GM19099 (cell line): ENCODE data around the gene CADM2.

Experiments used
- POLR2A ChIP-seq: IDR thresholded peaks from 3 replicates; pipeline ENCODE4 v1.6.1; 2011; ENCODE audit warnings: low read depth; ENCODE audit not compliant: insufficient read length; ENCODE audit errors: extremely low read depth

CADM2 gene

GRCh38 chr3:85681906-85682305 lies 723.1 kb downstream of the CADM2 start:
- no peak for TF ChIP-seq POLR2A

GRCh38 chr3:85691196-85691595 lies 732.4 kb downstream of the CADM2 start:
- TF ChIP-seq POLR2A = no peak

DNA sequence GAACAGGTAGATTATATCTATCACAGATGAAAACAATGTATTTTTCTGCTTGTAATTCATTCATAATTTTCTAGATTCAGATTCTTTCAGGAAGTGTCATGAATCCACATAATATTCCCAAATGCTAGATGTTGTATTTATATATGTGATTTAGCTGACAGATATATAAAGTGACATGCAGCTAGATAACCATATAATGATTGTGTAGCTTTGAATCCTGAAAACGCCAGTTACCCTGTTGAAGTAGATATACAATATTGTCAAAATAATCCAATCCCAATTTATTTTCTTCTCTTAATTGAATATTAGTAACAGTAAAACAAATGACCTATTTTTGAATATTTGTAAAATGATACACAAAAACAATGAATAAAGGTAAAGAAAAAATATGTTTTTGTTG lies 738.4 kb downstream of the CADM2 start:
- TF ChIP-seq POLR2A = no peak

- no peak for TF ChIP-seq POLR2A
These were observed 747.3 kb downstream of the CADM2 start for GRCh38 chr3:85706130-85706529.

- TF ChIP-seq POLR2A = no peak
These were observed 750.6 kb downstream of the CADM2 start for GRCh38 chr3:85709346-85709892.

- no peak for TF ChIP-seq POLR2A
These were observed 751.7 kb downstream of the CADM2 start for GRCh38 chr3:85710490-85710889.

DNA sequence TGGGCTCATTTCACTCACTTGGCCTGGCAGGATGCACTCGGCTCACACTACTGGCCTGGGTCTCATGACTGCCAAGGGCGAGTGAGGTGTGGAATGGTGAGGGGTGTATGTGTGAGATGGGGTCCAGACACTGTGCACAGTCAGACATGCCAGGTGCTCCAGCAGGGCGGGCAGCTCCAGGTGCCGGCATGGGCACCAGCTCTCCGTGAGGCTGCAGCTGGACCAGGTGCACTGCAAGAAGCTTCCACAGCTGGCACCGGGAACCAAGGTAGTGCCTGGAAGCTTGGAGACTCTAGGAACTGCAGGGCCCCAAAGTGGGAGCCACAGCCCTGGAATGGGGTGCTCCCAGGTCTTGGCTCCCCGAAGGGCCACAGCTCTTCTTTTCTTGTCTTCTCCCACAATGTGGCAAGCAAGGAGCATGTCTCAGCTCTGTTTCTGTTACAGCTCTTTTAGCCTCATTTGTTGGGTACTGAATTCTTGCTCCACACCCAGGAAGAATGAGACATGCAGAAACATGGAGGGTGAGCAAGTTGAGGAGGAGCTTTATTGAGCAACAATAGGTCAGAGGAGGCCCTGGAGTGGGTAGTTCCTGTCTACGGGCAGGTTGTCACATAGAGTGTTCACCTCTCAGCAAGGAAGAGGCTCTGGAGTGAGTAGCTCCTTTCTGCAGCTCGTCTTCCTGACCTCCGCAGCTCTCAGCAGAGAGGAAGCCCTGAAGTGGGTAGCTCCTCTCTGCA lies 762.8 kb downstream of the CADM2 start:
- TF ChIP-seq POLR2A = no peak

DNA sequence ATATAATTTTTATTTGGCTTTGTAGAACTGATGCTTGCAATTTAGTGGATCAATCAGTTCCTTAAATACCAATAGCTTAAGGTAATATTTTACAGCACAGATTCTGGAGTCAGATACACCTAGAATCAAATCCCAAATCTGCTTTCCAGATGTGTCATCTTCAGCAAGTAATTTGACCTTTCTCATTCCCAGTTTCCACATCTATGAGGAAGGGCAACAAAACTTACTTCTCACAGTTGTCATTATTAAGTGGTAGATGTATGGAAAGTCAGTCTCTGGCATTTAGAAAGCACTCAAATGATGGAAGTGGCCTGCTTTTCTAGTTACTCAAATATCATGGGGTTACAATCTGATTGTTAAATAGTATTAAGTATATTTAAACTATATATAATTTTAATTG lies 767.0 kb downstream of the CADM2 start:
- TF ChIP-seq POLR2A = no peak

- TF ChIP-seq POLR2A = no peak
These were observed 767.5 kb downstream of the CADM2 start for GRCh38 chr3:85726241-85726640.

GRCh38 chr3:85737846-85738245 lies 779.1 kb downstream of the CADM2 start:
- no peak for TF ChIP-seq POLR2A

DNA sequence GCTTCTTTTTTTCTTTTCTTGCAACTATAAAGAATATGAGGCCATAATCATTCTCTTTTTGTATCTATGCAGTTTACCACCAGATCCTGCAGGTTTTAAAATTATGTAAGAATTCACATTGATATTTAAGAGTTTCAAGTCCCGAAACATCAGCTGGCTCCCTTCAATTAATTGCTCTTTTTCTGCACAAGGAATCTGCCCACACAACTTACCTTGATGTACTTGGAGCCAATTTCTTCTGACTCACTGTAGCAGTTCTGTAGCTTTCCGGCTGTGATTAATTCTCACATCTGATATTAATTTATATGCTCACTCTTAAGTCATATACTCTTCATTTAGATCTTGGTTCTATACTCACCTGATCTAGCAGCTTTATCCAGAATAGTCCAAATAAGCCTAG lies 781.8 kb downstream of the CADM2 start:
- no peak for TF ChIP-seq POLR2A

- TF ChIP-seq POLR2A = no peak
These were observed 799.7 kb downstream of the CADM2 start for GRCh38 chr3:85758442-85758841.

DNA sequence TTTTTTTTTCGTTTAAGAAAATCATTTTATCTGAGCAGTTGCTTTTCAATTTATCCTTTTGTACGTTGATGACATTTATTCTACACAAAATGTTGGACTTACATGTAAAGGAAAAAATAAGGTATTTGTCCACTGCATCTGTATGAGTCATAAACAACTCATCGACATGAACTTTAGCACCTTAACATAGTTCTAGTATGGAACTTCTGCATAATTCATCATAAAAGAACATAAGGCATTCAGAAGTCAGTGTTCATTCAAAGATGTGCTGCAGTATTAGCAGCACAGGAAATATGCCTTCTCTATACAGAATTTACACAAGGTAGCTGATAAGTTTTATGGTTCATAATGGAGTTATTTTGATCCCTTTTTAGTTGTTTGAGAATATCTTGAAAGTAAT lies 801.6 kb downstream of the CADM2 start:
- TF ChIP-seq POLR2A = no peak

DNA sequence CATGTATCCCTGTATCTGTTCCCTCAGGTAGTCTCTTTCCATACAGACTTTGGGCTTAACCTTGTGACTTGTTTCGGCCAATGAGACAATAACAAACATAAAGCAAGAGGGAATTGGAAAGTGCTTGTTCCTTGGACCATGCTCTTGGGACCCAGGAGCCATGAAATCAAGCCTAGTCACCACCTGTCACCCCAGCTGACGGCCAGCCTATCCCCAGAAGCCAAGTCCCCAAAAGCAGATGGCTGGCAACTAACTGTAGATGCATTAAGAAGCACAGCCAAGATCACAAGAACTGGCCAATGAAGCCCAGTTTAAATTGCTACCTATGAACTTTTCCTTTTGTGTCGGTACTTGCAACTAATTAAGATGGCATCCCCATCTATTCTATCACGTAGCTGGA lies 822.0 kb downstream of the CADM2 start:
- no peak for TF ChIP-seq POLR2A

- TF ChIP-seq POLR2A = no peak
These were observed 823.0 kb downstream of the CADM2 start for GRCh38 chr3:85781806-85782205.

DNA sequence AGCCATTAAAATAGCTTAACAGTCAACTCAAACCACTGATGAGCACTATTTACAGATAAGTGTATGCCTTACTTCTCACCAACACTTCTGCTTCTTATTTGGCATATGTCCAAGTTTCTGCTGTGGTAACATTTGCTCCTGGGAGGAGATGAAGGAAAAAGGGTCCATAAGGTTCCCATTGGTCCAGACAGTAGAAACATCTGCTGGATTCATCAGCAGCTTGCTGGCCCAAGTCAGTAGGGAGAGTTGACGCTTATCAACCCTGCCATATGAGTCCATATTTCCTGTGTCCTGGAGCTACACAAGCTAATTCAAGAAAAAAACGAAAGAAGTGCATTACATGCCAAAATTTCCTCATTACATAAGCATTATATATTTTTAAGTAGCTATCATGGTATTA lies 824.5 kb downstream of the CADM2 start:
- no peak for TF ChIP-seq POLR2A

- no peak for TF ChIP-seq POLR2A
These were observed 827.0 kb downstream of the CADM2 start for GRCh38 chr3:85785766-85786165.
